GM23248 (cell line): Measurements from ENCODE around the gene KRT8.

Experiments used
- EZH2 ChIP-seq: fragments of 200-600 bp; sonication (generic); IDR thresholded peaks from 2 replicates; pipeline ENCODE4 v1.6.1; 2018; ENCODE audit warnings: antibody characterized with exemption, mild to moderate bottlenecking; ENCODE audit not compliant: insufficient read depth, poor library complexity, severe bottlenecking
- EZH2phosphoT487 ChIP-seq: fragments of 200-600 bp; sonication (generic); IDR thresholded peaks from 2 replicates; pipeline ENCODE4 v1.6.1; 2018; ENCODE audit warnings: antibody characterized with exemption, moderate library complexity, mild to moderate bottlenecking, low read depth; ENCODE audit not compliant: insufficient read depth

DNA sequence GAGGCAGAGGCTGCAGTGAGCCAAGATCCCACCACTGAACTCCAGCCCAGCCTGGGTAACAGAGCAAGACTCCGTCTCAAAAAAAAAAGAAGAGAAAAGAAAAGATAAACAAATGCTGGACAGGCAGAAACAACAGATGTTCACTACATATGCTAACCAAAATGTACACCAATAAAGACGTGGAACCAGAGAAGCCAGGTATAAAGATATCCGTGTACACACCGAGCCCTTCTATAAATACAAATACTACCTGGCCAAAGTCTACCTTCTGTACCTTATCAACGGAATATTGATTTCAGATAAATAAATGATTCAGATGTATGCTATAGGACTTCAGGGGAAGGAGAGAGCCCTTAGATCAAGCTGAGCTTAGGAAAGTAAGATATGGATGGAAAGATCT is 10.8 kb upstream of the KRT8 start:
- no peak for TF ChIP-seq EZH2
- TF ChIP-seq EZH2phosphoT487: no peak
